GM23338 (cell line): Measurements from ENCODE around the gene HEY2. TPM values are rescaled to one million over a fixed set of nuclear protein-coding genes. Genes with fewer than 3 reads are reported as not detected.

Source experiments
- ATAC-seq: fragments of 200-7000 bp; cut with Tn5 transposase; 3 replicates; pipeline ENCODE4 v1.9.1; 2020
- DNase-seq: peaks from one replicate; pipeline ENCODE4 v3.0.0-alpha.2; 2015; ENCODE audit warnings: low spot score
- H2AFZ ChIP-seq: fragments of 200-600 bp; sonication (generic); 2 replicates; pipeline ENCODE4 v1.8.0; 2016; ENCODE audit warnings: antibody characterized with exemption, mild to moderate bottlenecking, moderate library complexity
- H3F3A ChIP-seq: fragments of 200-600 bp; sonication (generic); replicated peaks from 2 replicates; pipeline ENCODE4 v1.8.0; 2017; ENCODE audit warnings: antibody characterized with exemption, mixed run types, low read depth
- H3K27ac ChIP-seq: fragments of 200-600 bp; sonication (generic); 2 replicates; pipeline ENCODE4 v1.6.1; 2016; ENCODE audit warnings: low read depth
- H3K27me3 ChIP-seq: fragments of 200-600 bp; sonication (generic); 2 replicates; pipeline ENCODE4 v1.8.0; 2016; ENCODE audit warnings: mild to moderate bottlenecking, mixed run types, moderate library complexity; ENCODE audit not compliant: insufficient read depth
- H3K36me3 ChIP-seq: fragments of 200-600 bp; sonication (generic); 2 replicates; pipeline ENCODE4 v1.8.0; 2016; ENCODE audit warnings: mild to moderate bottlenecking; ENCODE audit not compliant: insufficient read depth
- H3K4me1 ChIP-seq: fragments of 200-600 bp; sonication (generic); 2 replicates; pipeline ENCODE4 v1.8.0; 2016; ENCODE audit warnings: mild to moderate bottlenecking, moderate library complexity; ENCODE audit not compliant: insufficient read depth
- H3K4me2 ChIP-seq: fragments of 200-600 bp; sonication (generic); 2 replicates; pipeline ENCODE4 v1.7.1; 2017; ENCODE audit warnings: mixed run types
- H3K4me3 ChIP-seq: fragments of 200-600 bp; sonication (generic); 2 replicates; pipeline ENCODE4 v1.6.1; 2016; ENCODE audit warnings: mixed run types
- H3K79me2 ChIP-seq: fragments of 200-600 bp; sonication (generic); replicated peaks from 2 replicates; pipeline ENCODE4 v1.8.0; 2017; ENCODE audit warnings: mild to moderate bottlenecking; ENCODE audit not compliant: insufficient read depth
- H3K9me2 ChIP-seq: fragments of 200-600 bp; sonication (generic); 2 replicates; pipeline ENCODE4 v1.8.0; 2017; ENCODE audit not compliant: insufficient read depth
- H4K20me1 ChIP-seq: fragments of 200-600 bp; sonication (generic); replicated peaks from 2 replicates; pipeline ENCODE4 v1.8.0; 2017; ENCODE audit warnings: mild to moderate bottlenecking; ENCODE audit not compliant: insufficient read depth
- H3K27ac Mint-ChIP-seq: 2 replicates; pipeline ENCODE4 v1.8.0; 2020; ENCODE audit warnings: inconsistent platforms, mild to moderate bottlenecking, moderate library complexity, mixed read lengths
- H3K27me3 Mint-ChIP-seq: 3 replicates; pipeline ENCODE4 v1.8.0; 2022; ENCODE audit warnings: low read depth, mild to moderate bottlenecking, moderate library complexity, mixed read lengths, inconsistent platforms; ENCODE audit not compliant: insufficient read depth, poor library complexity
- H3K36me3 Mint-ChIP-seq: 3 replicates; pipeline ENCODE4 v1.8.0; 2021; ENCODE audit warnings: low read depth, mild to moderate bottlenecking, inconsistent platforms, moderate library complexity, mixed read lengths
- H3K4me1 Mint-ChIP-seq: 3 replicates; pipeline ENCODE4 v1.8.0; 2020; ENCODE audit warnings: mild to moderate bottlenecking, inconsistent platforms, mixed read lengths
- H3K4me3 Mint-ChIP-seq: 3 replicates; pipeline ENCODE4 v1.8.0; 2021; ENCODE audit warnings: moderate library complexity, mild to moderate bottlenecking, inconsistent platforms, mixed read lengths
- H3K9me3 Mint-ChIP-seq: 3 replicates; pipeline ENCODE4 v1.8.0; 2020; ENCODE audit warnings: moderate library complexity, mild to moderate bottlenecking, inconsistent platforms, mixed read lengths
- CREB1 ChIP-seq: fragments of 250-450 bp; sonication (Bioruptor Pico); IDR thresholded peaks from 2 replicates; pipeline ENCODE4 v1.5.0; 2020; ENCODE audit warnings: low read depth, mild to moderate bottlenecking, moderate library complexity
- EZH2 ChIP-seq: fragments of 200-600 bp; sonication (generic); IDR thresholded peaks from one replicate; pipeline ENCODE4 v1.8.0; 2017; ENCODE audit warnings: antibody characterized with exemption, mild to moderate bottlenecking, low read depth; ENCODE audit not compliant: unreplicated experiment
- EZH2phosphoT487 ChIP-seq: fragments of 200-600 bp; sonication (generic); IDR thresholded peaks from one replicate; pipeline ENCODE4 v1.8.1; 2018; ENCODE audit warnings: antibody characterized with exemption; ENCODE audit not compliant: unreplicated experiment
- JUNB ChIP-seq: IDR thresholded peaks from one replicate; pipeline ENCODE4 v1.6.1; 2016; ENCODE audit warnings: antibody characterized with exemption; ENCODE audit not compliant: unreplicated experiment
- NANOG ChIP-seq: IDR thresholded peaks from 2 replicates; pipeline ENCODE4 v1.6.1; 2016; ENCODE audit warnings: antibody characterized with exemption, borderline replicate concordance
- POLR2AphosphoS5 ChIP-seq: IDR thresholded peaks from 2 replicates; pipeline ENCODE4 v1.6.1; 2016; ENCODE audit warnings: antibody characterized with exemption, low read depth
- REST ChIP-seq: IDR thresholded peaks from one replicate; pipeline ENCODE4 v1.6.1; 2018; ENCODE audit warnings: antibody characterized with exemption; ENCODE audit not compliant: unreplicated experiment
- STAT1 ChIP-seq: IDR thresholded peaks from one replicate; pipeline ENCODE4 v1.6.1; 2016; ENCODE audit warnings: antibody characterized with exemption; ENCODE audit not compliant: unreplicated experiment
- ZNF114 ChIP-seq: fragments of 250-450 bp; sonication (Bioruptor Pico); IDR thresholded peaks from 2 replicates; pipeline ENCODE4 v1.5.0; 2020; ENCODE audit warnings: mild to moderate bottlenecking, moderate library complexity
- ZNF331 ChIP-seq: fragments of 250-450 bp; sonication (Bioruptor Pico); IDR thresholded peaks from 2 replicates; pipeline ENCODE4 v1.5.0; 2020; ENCODE audit warnings: low read depth, mild to moderate bottlenecking, moderate library complexity
- ZNF462 ChIP-seq: fragments of 250-450 bp; sonication (Bioruptor Pico); IDR thresholded peaks from 2 replicates; pipeline ENCODE4 v1.5.0; 2020; ENCODE audit warnings: mild to moderate bottlenecking, moderate library complexity
- polyA plus RNA-seq: library from polyadenylated mRNA; unstranded; fragments of >200 nt; fragmentation: Nextera tagmentation; extraction: Ambion mirVana; gene quantifications from 2 replicates; pipeline ENCODE4 v1.2.1, GENCODE V29; 2016
- total RNA-seq: library from RNA; depleted of rRNA; stranded (reverse); fragments of >200 nt; shearing (Covaris generic); gene quantifications from 2 replicates; pipeline ENCODE4 v1.2.3, GENCODE V29; 2014
- TF ChIP-seq, protein P1 (sequence below), 2 experiments: fragments of 200-600 bp in 1 of 2; sonication (generic) in 1 of 2; conservative IDR thresholded peaks; 2 replicates each; pipeline versions ENCODE4 v1.5.1 to v1.6.1; 2016 to 2017; ENCODE audit warnings: antibody characterized with exemption in 2 of 2, low read depth in 2 of 2, mild to moderate bottlenecking in 2 of 2, moderate library complexity in 1 of 2
- TF ChIP-seq, protein P2 (sequence below): IDR thresholded peaks from 2 replicates; pipeline ENCODE4 v1.6.1; 2016; ENCODE audit warnings: antibody characterized with exemption

Gene HEY2
- total and polyA plus RNA-seq, 2 experiments from 2014 or later: 4.3 to 8.5 TPM

GRCh38 chr6:125784365-125784764 is 34.9 kb downstream of the HEY2 start:
- H3K27me3 ChIP-seq: no peaks in the 10 kb centered on the region
- H3K79me2 ChIP-seq: no peaks in the 10 kb centered on the region
- Mint-ChIP-seq H3K4me3 (no peak overlapping the region), H3K27ac (no peak overlapping the region), H3K4me1 (peaks cover 8% of the 10 kb centered on the region; the same call in 2 of the 3 replicates), H3K9me3 (peaks cover 4% of the 10 kb centered on the region; the same call in 1 of the 3 replicates), H3K36me3 (peaks cover 8% of the 10 kb centered on the region; the same call in 2 of the 3 replicates), H3K27me3 (no peaks in the 10 kb centered on the region)
- no peaks in the 10 kb centered on the region for H3F3A ChIP-seq
- no peak overlapping the region for H3K27ac ChIP-seq
- no peak for TF ChIP-seq CREB1 (CRISPR knock-in tag)
- no peak for TF ChIP-seq NANOG
- no peak for TF ChIP-seq EZH2phosphoT487
- TF ChIP-seq, protein P1, sequence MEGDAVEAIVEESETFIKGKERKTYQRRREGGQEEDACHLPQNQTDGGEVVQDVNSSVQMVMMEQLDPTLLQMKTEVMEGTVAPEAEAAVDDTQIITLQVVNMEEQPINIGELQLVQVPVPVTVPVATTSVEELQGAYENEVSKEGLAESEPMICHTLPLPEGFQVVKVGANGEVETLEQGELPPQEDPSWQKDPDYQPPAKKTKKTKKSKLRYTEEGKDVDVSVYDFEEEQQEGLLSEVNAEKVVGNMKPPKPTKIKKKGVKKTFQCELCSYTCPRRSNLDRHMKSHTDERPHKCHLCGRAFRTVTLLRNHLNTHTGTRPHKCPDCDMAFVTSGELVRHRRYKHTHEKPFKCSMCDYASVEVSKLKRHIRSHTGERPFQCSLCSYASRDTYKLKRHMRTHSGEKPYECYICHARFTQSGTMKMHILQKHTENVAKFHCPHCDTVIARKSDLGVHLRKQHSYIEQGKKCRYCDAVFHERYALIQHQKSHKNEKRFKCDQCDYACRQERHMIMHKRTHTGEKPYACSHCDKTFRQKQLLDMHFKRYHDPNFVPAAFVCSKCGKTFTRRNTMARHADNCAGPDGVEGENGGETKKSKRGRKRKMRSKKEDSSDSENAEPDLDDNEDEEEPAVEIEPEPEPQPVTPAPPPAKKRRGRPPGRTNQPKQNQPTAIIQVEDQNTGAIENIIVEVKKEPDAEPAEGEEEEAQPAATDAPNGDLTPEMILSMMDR (conservative IDR thresholded peaks at IDR 0.05; ENCODE audit: low read depth in 2 of 2): no peak
- no peak for TF ChIP-seq ZNF331 (CRISPR knock-in tag)
- TF ChIP-seq, protein P2, sequence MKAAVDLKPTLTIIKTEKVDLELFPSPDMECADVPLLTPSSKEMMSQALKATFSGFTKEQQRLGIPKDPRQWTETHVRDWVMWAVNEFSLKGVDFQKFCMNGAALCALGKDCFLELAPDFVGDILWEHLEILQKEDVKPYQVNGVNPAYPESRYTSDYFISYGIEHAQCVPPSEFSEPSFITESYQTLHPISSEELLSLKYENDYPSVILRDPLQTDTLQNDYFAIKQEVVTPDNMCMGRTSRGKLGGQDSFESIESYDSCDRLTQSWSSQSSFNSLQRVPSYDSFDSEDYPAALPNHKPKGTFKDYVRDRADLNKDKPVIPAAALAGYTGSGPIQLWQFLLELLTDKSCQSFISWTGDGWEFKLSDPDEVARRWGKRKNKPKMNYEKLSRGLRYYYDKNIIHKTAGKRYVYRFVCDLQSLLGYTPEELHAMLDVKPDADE: no peak
- TF ChIP-seq JUNB: no peak
- TF ChIP-seq STAT1: no peak
- TF ChIP-seq REST: no peak
- TF ChIP-seq EZH2: no peak
- no peak for TF ChIP-seq ZNF114
- no peak for TF ChIP-seq ZNF462 (CRISPR knock-in tag)
- TF ChIP-seq POLR2AphosphoS5: no peak
- DNase-seq: no peak
- H3K4me1 ChIP-seq: peaks cover 4% of the 10 kb centered on the region
- no peak overlapping the region for H3K4me2 ChIP-seq
- H3K4me3 ChIP-seq: no peak overlapping the region
- no peaks in the 10 kb centered on the region for H3K36me3 ChIP-seq
- H3K9me2 ChIP-seq: no peaks in the 10 kb centered on the region
- H4K20me1 ChIP-seq: no peaks in the 10 kb centered on the region
- no peak overlapping the region for H2AFZ ChIP-seq
- no peak for ATAC-seq
